ENCODE results near the gene OPCML. TPM values are rescaled to one million over a fixed set of nuclear protein-coding genes. Genes with fewer than 3 reads are reported as not detected.

OPCML gene
- polyA plus RNA-seq, 1 donor from 2014 or later: 11.6 TPM

DNA sequence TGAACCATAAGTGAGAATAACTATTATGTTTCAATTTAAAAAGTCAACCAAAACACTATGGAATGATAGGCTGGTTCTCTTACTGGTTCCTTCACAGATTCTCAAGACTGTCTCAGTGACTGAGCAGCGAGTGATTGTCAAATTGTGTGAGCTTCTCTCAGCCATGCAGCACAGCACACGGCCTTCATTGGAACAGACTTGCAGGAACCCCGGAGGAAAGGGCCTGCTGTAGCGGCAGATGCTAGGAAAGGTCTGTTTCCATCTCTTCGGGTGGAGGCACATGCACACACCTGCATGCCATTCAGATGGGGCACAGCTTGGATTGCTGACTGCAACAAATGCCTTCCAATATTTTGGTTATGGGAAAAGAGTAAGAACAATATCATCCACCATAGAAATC is 741.8 kb downstream of the OPCML start:
- Histone ChIP-seq H3K9me3 (ENCODE audit: low read length) (no peaks in the 10 kb centered on the region), H3K9me2 (ENCODE audit: insufficient read depth, low read length) (no peaks in the 10 kb centered on the region), H3K4me3 (ENCODE audit: low read length) (no peak overlapping the region), H3K36me3 (ENCODE audit: insufficient read depth, low read length) (no peaks in the 10 kb centered on the region), H3K79me2 (replicated peaks; ENCODE audit: insufficient read depth, low read length) (no peaks in the 10 kb centered on the region), H3K4me2 (ENCODE audit: low read length) (no peak overlapping the region), H3K27ac (ENCODE audit: low read length) (no peak overlapping the region), H3K27me3 (ENCODE audit: insufficient read depth, low read depth, low read length) (no peaks in the 10 kb centered on the region), H3F3A (ENCODE audit: insufficient read depth, low read length, poor library complexity, severe bottlenecking) (no peaks in the 10 kb centered on the region), H4K20me1 (ENCODE audit: insufficient read depth) (no peaks in the 10 kb centered on the region), H2AFZ (ENCODE audit: low read depth, low read length) (no peak overlapping the region), H3K9ac (ENCODE audit: low read length) (no peak overlapping the region)
- TF ChIP-seq CTCF (IDR thresholded peaks at IDR 0.05; ENCODE audit: poor library complexity, severe bottlenecking) (no peak), RAD21 (conservative IDR thresholded peaks at IDR 0.05) (no peak), EP300 (conservative IDR thresholded peaks at IDR 0.05; ENCODE audit: poor library complexity, severe bottlenecking) (no peak), POLR2AphosphoS5 (IDR thresholded peaks at IDR 0.05) (no peak), MXI1 (conservative IDR thresholded peaks at IDR 0.05; ENCODE audit: poor library complexity, severe bottlenecking) (no peak), TAF1 (IDR thresholded peaks at IDR 0.05; ENCODE audit: low read depth) (no peak), SMC3 (conservative IDR thresholded peaks at IDR 0.05; ENCODE audit: poor library complexity) (no peak), EZH2 (IDR thresholded peaks at IDR 0.05; ENCODE audit: borderline replicate concordance, insufficient read depth, low read length, poor library complexity, severe bottlenecking) (no peak), REST (IDR thresholded peaks at IDR 0.05; ENCODE audit: borderline replicate concordance) (no peak)

- Histone ChIP-seq H3K9me2 (ENCODE audit: insufficient read depth, low read length) (no peaks in the 10 kb centered on the region), H4K20me1 (ENCODE audit: insufficient read depth) (no peaks in the 10 kb centered on the region), H3K4me2 (ENCODE audit: low read length) (no peak overlapping the region), H2AFZ (ENCODE audit: low read depth, low read length) (no peak overlapping the region), H3K27me3 (ENCODE audit: insufficient read depth, low read depth, low read length) (no peaks in the 10 kb centered on the region), H3K27ac (ENCODE audit: low read length) (no peak overlapping the region), H3K4me3 (ENCODE audit: low read length) (no peak overlapping the region), H3K9ac (ENCODE audit: low read length) (no peak overlapping the region), H3K36me3 (ENCODE audit: insufficient read depth, low read length) (no peaks in the 10 kb centered on the region), H3F3A (ENCODE audit: insufficient read depth, low read length, poor library complexity, severe bottlenecking) (no peaks in the 10 kb centered on the region), H3K79me2 (replicated peaks; ENCODE audit: insufficient read depth, low read length) (no peaks in the 10 kb centered on the region), H3K9me3 (ENCODE audit: low read length) (no peaks in the 10 kb centered on the region)
- TF ChIP-seq REST (IDR thresholded peaks at IDR 0.05; ENCODE audit: borderline replicate concordance) (no peak), EZH2 (IDR thresholded peaks at IDR 0.05; ENCODE audit: borderline replicate concordance, insufficient read depth, low read length, poor library complexity, severe bottlenecking) (no peak), MXI1 (conservative IDR thresholded peaks at IDR 0.05; ENCODE audit: poor library complexity, severe bottlenecking) (no peak), TAF1 (IDR thresholded peaks at IDR 0.05; ENCODE audit: low read depth) (no peak), RAD21 (conservative IDR thresholded peaks at IDR 0.05) (no peak), POLR2AphosphoS5 (IDR thresholded peaks at IDR 0.05) (no peak), EP300 (conservative IDR thresholded peaks at IDR 0.05; ENCODE audit: poor library complexity, severe bottlenecking) (no peak), SMC3 (conservative IDR thresholded peaks at IDR 0.05; ENCODE audit: poor library complexity) (no peak), CTCF (IDR thresholded peaks at IDR 0.05; ENCODE audit: poor library complexity, severe bottlenecking) (no peak)
These were observed 743.4 kb downstream of the OPCML start for GRCh38 chr11:132788816-132789325.
